ENCODE results near the gene NMT1. TPM values are rescaled to one million over a fixed set of nuclear protein-coding genes. Genes with fewer than 3 reads are reported as not detected.

NMT1 gene
- total and polyA plus RNA-seq, 2 of the 13 experiments (the other 11 are each of a cell fraction or from before 2014, with no cell fraction given) = 75.7 to 142 TPM

- Histone ChIP-seq H3K9ac (ENCODE audit: insufficient read depth, low read depth, low read length) (no peak overlapping the region), H2AFZ (ENCODE audit: low read length) (no peak overlapping the region), H4K20me1 (ENCODE audit: insufficient read depth, low read length) (no peaks in the 10 kb centered on the region), H3K4me3 (replicated peaks in 1 of 3; ENCODE audit: insufficient read depth in 1 of 3, low read depth in 2 of 3, low read length in 3 of 3) (no peak overlapping the region), H3K4me2 (ENCODE audit: low read depth, low read length) (no peak overlapping the region), H3K27me3 (ENCODE audit: control insufficient read depth in 1 of 2, insufficient read depth in 2 of 2, low read length in 2 of 2) (no peaks in the 10 kb centered on the region), H3K36me3 (replicated peaks in 1 of 2; ENCODE audit: control insufficient read depth in 1 of 2, insufficient read depth in 2 of 2, low read length in 2 of 2) (peaks cover 7 to 16% of the 10 kb centered on the region in 2 experiments; a peak in 4 of 5 replicates), H3K9me3 (ENCODE audit: low read length) (no peaks in the 10 kb centered on the region), H3K79me2 (ENCODE audit: insufficient read depth, low read length) (no peaks in the 10 kb centered on the region), H3K4me1 (ENCODE audit: insufficient read depth, low read length) (peaks cover 51% of the 10 kb centered on the region), H3K27ac (ENCODE audit: extremely low read length, insufficient read depth, low read length) (no peak overlapping the region)
- intact Hi-C loops (cut with micrococcal nuclease; ENCODE audit: unreplicated experiment) = no loop called here
- no peak for DNase-seq (ENCODE audit: low spot score)
- no peak for ATAC-seq
- in situ Hi-C loops (cut with HindIII; ENCODE audit: extremely low pct_ligation_motif_present, low pct_unique_long_range_greater_than_20kb) = no loop called here
- no peak for FAIRE-seq
- 92% methylated on average over 11 of the region's 11 CpGs for WGBS (ENCODE audit: low lambda C conversion rate)
- CTCF ChIA-PET (ENCODE audit: low intra/inter-chr PET ratio, low total read pairs) = interaction anchor here (1.4 kb wide), 1 partner anchor 24 kb away, joined by 3 read pairs; the partner anchor contains the start of gene ACBD4
- POLR2A ChIA-PET = interaction anchor here (0.9 to 1.0 kb wide), 2 partner anchors 23 to 25 kb away, joined by 3 read pairs; partner anchors contain the start of gene ACBD4
- no TSS peak for BruUV-seq (replicated peaks)
- no peak for TF ChIP-seq ZNF639 (CRISPR knock-in tag; conservative IDR thresholded peaks at IDR 0.05)
- no peak for TF ChIP-seq ATM (IDR thresholded peaks at IDR 0.05; ENCODE audit: borderline replicate concordance)
- TF ChIP-seq ZNF24 (IDR thresholded peaks at IDR 0.05) = no peak
- no peak for TF ChIP-seq STAT6 (CRISPR knock-in tag; IDR thresholded peaks at IDR 0.05; ENCODE audit: borderline replicate concordance)
- no peak for TF ChIP-seq ZNF503 (CRISPR knock-in tag; IDR thresholded peaks at IDR 0.05)
- no peak for TF ChIP-seq ZNF713 (CRISPR knock-in tag; IDR thresholded peaks at IDR 0.05)
- no peak for TF ChIP-seq STAT5B (CRISPR knock-in tag; IDR thresholded peaks at IDR 0.05)
These were observed 50.7 kb downstream of the NMT1 start for GRCh38 chr17:45111850-45112249.

Data from HepG2 (cell line).